H1 (cell line): ENCODE data around the gene PDE2A. TPM values are rescaled to one million over a fixed set of nuclear protein-coding genes. Genes with fewer than 3 reads are reported as not detected.

Experiments used
- CTCF ChIA-PET: fragments of 300-600 bp; sonication (Branson Sonifier 250); formaldehyde crosslinking; loops from one replicate; lab custom pipeline; 2021; ENCODE audit not compliant: partially characterized antibody; lab: Charles Lee
- POLR2A ChIA-PET: fragments of 300-600 bp; sonication (Branson Sonifier 250); formaldehyde crosslinking; loops from one replicate; lab custom pipeline; 2021; ENCODE audit warnings: inconsistent platforms; ENCODE audit not compliant: partially characterized antibody; lab: Charles Lee
- DNase-seq, 2 experiments: peaks; one replicate each; pipeline versions ENCODE4 v3.0.0 to v3.0.0-alpha.2; 2010 to 2022; ENCODE audit warnings: low spot score in 2 of 2, low read depth in 1 of 2, mixed read lengths in 1 of 2
- FAIRE-seq: peaks from 2 replicates; lab custom pipeline; 2011; peaks lifted over from hg19 to GRCh38; lab: Jason Lieb, UNC
- H2AFZ ChIP-seq: 2 replicates; pipeline ENCODE4 v1.8.1; 2012; ENCODE audit warnings: low read length, inconsistent platforms
- H2AK5ac ChIP-seq: 2 replicates; pipeline ENCODE4 v1.6.1; 2013; ENCODE audit warnings: low read depth, low read length
- H2BK120ac ChIP-seq: replicated peaks from 2 replicates; pipeline ENCODE3; 2013; ENCODE audit warnings: low read depth, low read length, inconsistent platforms
- H2BK12ac ChIP-seq: 2 replicates; pipeline ENCODE4 v1.6.1; 2013; ENCODE audit warnings: low read depth, low read length
- H2BK15ac ChIP-seq: 2 replicates; pipeline ENCODE4 v1.6.1; 2013; ENCODE audit warnings: low read length
- H2BK20ac ChIP-seq: 2 replicates; pipeline ENCODE4 v1.6.1; 2013; ENCODE audit warnings: low read length
- H2BK5ac ChIP-seq: 2 replicates; pipeline ENCODE4 v1.6.1; 2013; ENCODE audit warnings: low read depth, low read length
- H3K14ac ChIP-seq: 2 replicates; pipeline ENCODE4 v1.6.1; 2013; ENCODE audit warnings: inconsistent platforms; ENCODE audit not compliant: insufficient read length
- H3K18ac ChIP-seq: 2 replicates; pipeline ENCODE4 v1.6.1; 2013; ENCODE audit warnings: low read length; ENCODE audit errors: extremely low read depth
- H3K23ac ChIP-seq: 2 replicates; pipeline ENCODE4 v1.6.1; 2013; ENCODE audit warnings: inconsistent platforms; ENCODE audit not compliant: insufficient read length
- H3K23me2 ChIP-seq: 2 replicates; pipeline ENCODE4 v1.6.1; 2013; ENCODE audit warnings: low read depth, low read length
- H3K27ac ChIP-seq: 2 replicates; pipeline ENCODE4 v1.6.1; 2011; ENCODE audit warnings: low read depth, low read length, inconsistent platforms
- H3K27me3 ChIP-seq, 4 experiments: replicated peaks in 1 of 4; 1 replicate in 1 of 4; 2 replicates in 3 of 4; pipeline versions ENCODE4 v1.6.1 to v1.8.1; 2011 to 2013; ENCODE audit warnings: low read length in 3 of 4, mild to moderate bottlenecking in 3 of 4, inconsistent platforms in 2 of 4, mixed read lengths in 2 of 4, moderate library complexity in 1 of 4; ENCODE audit not compliant: control insufficient read depth in 3 of 4, insufficient read depth in 3 of 4; ENCODE audit errors: extremely low read depth in 1 of 4
- H3K36me3 ChIP-seq, 4 experiments: 2 replicates each; pipeline versions ENCODE4 v1.6.1 to v1.8.1; 2011 to 2013; ENCODE audit warnings: mild to moderate bottlenecking in 4 of 4, low read length in 3 of 4, moderate library complexity in 2 of 4, control low read depth in 1 of 4, inconsistent platforms in 1 of 4; ENCODE audit not compliant: insufficient read depth in 4 of 4, control insufficient read depth in 2 of 4
- H3K4ac ChIP-seq: replicated peaks from 2 replicates; pipeline ENCODE3; 2013; ENCODE audit warnings: low read length, low read depth, mixed read lengths, inconsistent platforms; ENCODE audit not compliant: insufficient read length
- H3K4me1 ChIP-seq, 4 experiments: replicated peaks in 1 of 4; 1 replicate in 1 of 4; 2 replicates in 3 of 4; pipeline versions ENCODE4 v1.6.1 to v1.8.1; 2011 to 2013; ENCODE audit warnings: low read length in 3 of 4, inconsistent platforms in 2 of 4, mixed read lengths in 1 of 4; ENCODE audit not compliant: insufficient read depth in 4 of 4, control insufficient read depth in 3 of 4
- H3K4me2 ChIP-seq, 2 experiments: 2 replicates each; pipeline versions ENCODE4 v1.6.1 to v1.8.1; 2011 to 2013; ENCODE audit warnings: low read depth in 2 of 2, low read length in 2 of 2, control low read depth in 1 of 2, inconsistent platforms in 1 of 2, mild to moderate bottlenecking in 1 of 2; ENCODE audit not compliant: insufficient read depth in 1 of 2
- H3K4me3 ChIP-seq, 4 experiments: fragments of 200-600, 300-600 bp in 1 of 4; sonication (generic), shearing (Covaris generic), sonication (Bioruptor Twin) in 1 of 4; 2 replicates each; pipeline versions ENCODE4 v1.5.1 to v1.8.1; 2011 to 2016; ENCODE audit warnings: low read length in 4 of 4, low read depth in 3 of 4, control low read depth in 2 of 4, inconsistent platforms in 2 of 4, mild to moderate bottlenecking in 2 of 4, mixed read lengths in 1 of 4, moderate library complexity in 1 of 4; ENCODE audit not compliant: insufficient read depth in 2 of 4; ENCODE audit errors: extremely low read depth in 1 of 4
- H3K56ac ChIP-seq: replicated peaks from 2 replicates; pipeline ENCODE3; 2013; ENCODE audit warnings: low read depth, mild to moderate bottlenecking, mixed read lengths, low read length, inconsistent platforms; ENCODE audit not compliant: insufficient read length
- H3K79me1 ChIP-seq: 2 replicates; pipeline ENCODE4 v1.6.1; 2013; ENCODE audit warnings: low read depth, low read length, control low read depth
- H3K79me2 ChIP-seq, 2 experiments: 2 replicates each; pipeline versions ENCODE4 v1.6.1 to v1.8.1; 2012 to 2013; ENCODE audit warnings: low read length in 2 of 2, mild to moderate bottlenecking in 2 of 2, inconsistent platforms in 1 of 2; ENCODE audit not compliant: insufficient read depth in 2 of 2, control insufficient read depth in 1 of 2
- H3K9ac ChIP-seq, 4 experiments: replicated peaks in 1 of 4; 1 replicate in 1 of 4; 2 replicates in 3 of 4; pipeline versions ENCODE4 v1.6.1 to v1.8.1; 2011 to 2013; ENCODE audit warnings: low read depth in 3 of 4, low read length in 3 of 4, control low read depth in 2 of 4, mild to moderate bottlenecking in 2 of 4, moderate library complexity in 2 of 4, inconsistent platforms in 1 of 4; ENCODE audit errors: extremely low read depth in 1 of 4
- H3K9me3 ChIP-seq, 2 experiments: 2 replicates each; pipeline versions ENCODE4 v1.6.1 to v1.8.1; 2012 to 2013; ENCODE audit warnings: mild to moderate bottlenecking in 2 of 2, moderate library complexity in 2 of 2, control low read depth in 1 of 2, inconsistent platforms in 1 of 2, low read depth in 1 of 2, low read length in 1 of 2, mixed read lengths in 1 of 2; ENCODE audit not compliant: insufficient read depth in 2 of 2
- H4K20me1 ChIP-seq, 2 experiments: replicated peaks in 1 of 2; 2 replicates each; pipeline versions ENCODE3 to v1.8.1; 2011 to 2013; ENCODE audit warnings: inconsistent platforms in 2 of 2, low read length in 2 of 2, mild to moderate bottlenecking in 1 of 2; ENCODE audit not compliant: insufficient read depth in 2 of 2, control insufficient read depth in 1 of 2
- H4K5ac ChIP-seq: 2 replicates; pipeline ENCODE4 v1.6.1; 2013; ENCODE audit warnings: low read length, low read depth, mixed read lengths, inconsistent platforms; ENCODE audit not compliant: insufficient read length
- H4K8ac ChIP-seq: 2 replicates; pipeline ENCODE4 v1.8.0; 2013; ENCODE audit warnings: mild to moderate bottlenecking, moderate library complexity, low read length, inconsistent platforms; ENCODE audit not compliant: insufficient read depth; ENCODE audit errors: extremely low read depth
- H4K91ac ChIP-seq: replicated peaks from 2 replicates; pipeline ENCODE3; 2013; ENCODE audit warnings: low read length, mixed read lengths, inconsistent platforms; ENCODE audit not compliant: insufficient read length
- EP300 ChIP-seq, 2 experiments: IDR thresholded peaks; 1 replicate in 1 of 2; 2 replicates in 1 of 2; pipeline ENCODE4 v1.6.1; 2011 to 2012; ENCODE audit warnings: low read depth in 2 of 2, low read length in 2 of 2, mild to moderate bottlenecking in 2 of 2, borderline replicate concordance in 1 of 2, inconsistent platforms in 1 of 2, moderate library complexity in 1 of 2
- MAX ChIP-seq: IDR thresholded peaks from 2 replicates; pipeline ENCODE4 v1.6.1; 2012; ENCODE audit warnings: inconsistent platforms
- NRF1 ChIP-seq: IDR thresholded peaks from 2 replicates; pipeline ENCODE4 v1.6.1; 2011; ENCODE audit warnings: mild to moderate bottlenecking, low read depth, low read length, improper control_type of control experiment
- SRF ChIP-seq: IDR thresholded peaks from 2 replicates; pipeline ENCODE4 v1.6.1; 2011; ENCODE audit warnings: mild to moderate bottlenecking, low read depth, low read length, moderate library complexity
- WGBS, 2 experiments: shearing (Covaris generic) in 1 of 2; methylation state at CpG; one replicate each; pipeline versions ENCODE4 v1.1.6 to v1.1.7; 2013 to 2015; ENCODE audit warnings: low lambda C conversion rate in 2 of 2, mixed read lengths in 2 of 2, inconsistent platforms in 1 of 2, low coverage in 1 of 2, missing lambda C conversion rate in 1 of 2; ENCODE audit not compliant: insufficient replicate concordance in 2 of 2, insufficient coverage in 1 of 2, insufficient read length in 1 of 2; ENCODE audit errors: extremely low coverage in 1 of 2, missing lambda C conversion rate in 1 of 2; 5-methylcytosine and 5-hydroxymethylcytosine counted together
- polyA plus RNA-seq, 7 experiments: library from polyadenylated mRNA; depleted of rRNA in 3 of 7; stranded (reverse) in 5 of 7; unstranded in 2 of 7; fragments of >200 nt in 5 of 7; fragments of 200-250 nt in 2 of 7; gene quantifications; 1 replicate in 5 of 7; 2 replicates in 1 of 7; 4 replicates in 1 of 7; pipeline versions ENCODE4 v1.2.1 to v1.2.3, GENCODE V29; 2011 to 2013; ENCODE audit warnings: missing spikeins in 2 of 7, mixed read lengths in 2 of 7
- total RNA-seq: library from RNA; stranded (reverse); fragmentation: NEBNext Ultra II Directional; extraction: Animal tissue kit (Norgen Biotek cat#: 25700); gene quantifications from 2 replicates; pipeline ENCODE4 v1.2.1, GENCODE V29; 2021

PDE2A gene
- total and polyA plus RNA-seq, 2 of the 8 experiments (the other 6 are each of a cell fraction or from before 2014, with no cell fraction given): 3.4 to 7.1 TPM

DNA sequence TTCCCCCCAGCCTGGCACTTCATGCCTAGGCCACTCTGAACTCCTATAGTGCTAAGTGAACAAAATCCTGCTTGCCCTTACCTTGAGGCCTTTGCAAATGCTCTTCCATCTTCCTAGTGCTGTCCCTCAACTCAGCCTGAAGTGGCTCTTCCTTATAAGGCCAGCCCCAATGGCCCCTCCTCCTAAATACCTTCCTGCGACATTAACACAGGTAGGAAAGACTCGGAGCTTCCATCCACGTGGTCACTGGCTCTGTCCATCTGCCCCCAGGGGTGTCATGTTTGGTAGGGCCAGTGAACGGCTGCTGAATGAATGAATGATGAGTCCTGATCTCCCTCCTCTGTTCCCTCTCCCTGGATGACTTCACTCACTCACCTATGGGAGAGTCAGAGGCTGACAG, 4.2 kb downstream of the PDE2A start:
- POLR2A ChIA-PET: interaction anchor here (0.9 to 1.8 kb wide), 6 partner anchors 10 to 80 kb away, joined by 3 to 6 read pairs (median 4); no protein-coding TSS in a partner anchor
- H3K36me3 ChIP-seq: no peaks in the 10 kb centered on the region
- H3K27ac ChIP-seq: no peak overlapping the region
- WGBS, 2 experiments: 57% methylated on average over 4 of the region's 4 CpGs; no CpG with 5 or more reads in 1 of the 2 experiments
- H3K23ac ChIP-seq: no peak overlapping the region
- H3K18ac ChIP-seq: no peak overlapping the region
- 0 out of 2 replicates have a peak overlapping the region, but pooled peaks have one; percentile 61 for H2BK20ac ChIP-seq
- CTCF ChIA-PET: interaction anchor here (1.1 to 39.6 kb wide), 6 partner anchors 9 to 80 kb away, joined by 4 to 552 read pairs (median 28); no protein-coding TSS in a partner anchor
- TF ChIP-seq NRF1 (no peak), SRF (peak; percentile 87), MAX (peak; percentile 64; the same call in 1 of the 2 replicates), EP300 (IDR thresholded peaks at IDR 0.05; ENCODE audit: borderline replicate concordance in 1 of 2, low read depth in 2 of 2, low read length in 2 of 2) (peak in 1 of 2 experiments; percentile 44; a peak in 1 of 3 replicates)
- no peak overlapping the region for H4K91ac ChIP-seq
- H3K14ac ChIP-seq: no peak overlapping the region
- H2BK12ac ChIP-seq: 0 out of 2 replicates have a peak overlapping the region, but pooled peaks have one; percentile 39
- no peaks in the 10 kb centered on the region for H3K79me2 ChIP-seq
- H2BK15ac ChIP-seq: peak overlapping the region; percentile 92; the same call in 1 of the 2 replicates
- no peak overlapping the region for H2AK5ac ChIP-seq
- no peak overlapping the region for H3K4me2 ChIP-seq
- FAIRE-seq (no peak), DNase-seq (no peak)
- no peak overlapping the region for H2BK120ac ChIP-seq
- peaks cover 0 to 7% of the 10 kb centered on the region in 2 experiments for H4K20me1 ChIP-seq
- H3K23me2 ChIP-seq: peaks cover 6% of the 10 kb centered on the region; the same call in 1 of the 2 replicates
- H3K56ac ChIP-seq: no peak overlapping the region
- no peak overlapping the region for H2AFZ ChIP-seq
- peaks cover 0 to 13% (median 9%) of the 10 kb centered on the region in 4 experiments; a peak in 5 of 7 replicates for H3K27me3 ChIP-seq
- H3K79me1 ChIP-seq: no peaks in the 10 kb centered on the region
- H3K4ac ChIP-seq: no peak overlapping the region
- H2BK5ac ChIP-seq: peak overlapping the region; percentile 18; the same call in 1 of the 2 replicates
- no peak overlapping the region for H3K4me3 ChIP-seq
- H3K9me3 ChIP-seq: peaks cover 13 to 14% of the 10 kb centered on the region in 2 experiments
- no peak overlapping the region for H4K8ac ChIP-seq
- peaks cover 0 to 19% (median 12%) of the 10 kb centered on the region in 4 experiments; a peak in 6 of 7 replicates for H3K4me1 ChIP-seq
- H3K9ac ChIP-seq: no peak overlapping the region
- H4K5ac ChIP-seq: no peak overlapping the region
